Measurements from ENCODE around the gene MAP7. TPM values are rescaled to one million over a fixed set of nuclear protein-coding genes. Genes with fewer than 3 reads are reported as not detected.

The MAP7 gene
- total and polyA plus RNA-seq, 9 of the 15 experiments (the other 6 are each of a cell fraction or from before 2014, with no cell fraction given), result 0.76 to 7.7 (median 3.9) TPM

- TF ChIP-seq AFF4 (CRISPR knock-in tag; IDR thresholded peaks at IDR 0.05) (no peak), NFE2L1 (tag; IDR thresholded peaks at IDR 0.05; ENCODE audit: borderline replicate concordance, low read depth) (no peak), KAT2B (IDR thresholded peaks at IDR 0.05; ENCODE audit: low read depth, low read length) (no peak), TFE3 (CRISPR knock-in tag; IDR thresholded peaks at IDR 0.05) (no peak), HDAC6 (IDR thresholded peaks at IDR 0.05; ENCODE audit: low read depth, low read length) (no peak), MCM3 (IDR thresholded peaks at IDR 0.05) (no peak), HOMEZ (CRISPR knock-in tag; IDR thresholded peaks at IDR 0.05) (no peak), ZBTB11 (CRISPR knock-in tag; IDR thresholded peaks at IDR 0.05) (no peak), ZNF766 (CRISPR knock-in tag; conservative IDR thresholded peaks at IDR 0.05) (no peak), MNT (conservative IDR thresholded peaks at IDR 0.05) (no peak), SRSF1 (IDR thresholded peaks at IDR 0.05; ENCODE audit: low read depth, low read length) (no peak), NEUROD1 (IDR thresholded peaks at IDR 0.05; ENCODE audit: borderline replicate concordance, low read depth, low read length, partially characterized antibody) (no peak), ZNF780A (CRISPR knock-in tag; IDR thresholded peaks at IDR 0.05) (no peak), ZNF347 (CRISPR knock-in tag; IDR thresholded peaks at IDR 0.05; ENCODE audit: low read depth) (no peak)
These were observed 750 bp downstream of the MAP7 start (continued) for GRCh38 chr6:136549300-136550044.
